Nephron (organoid): Measurements from ENCODE around the gene PWWP2B.

ENCODE experiments used
- H3K27ac Mint-ChIP-seq, 3 experiments: 2 replicates each; pipeline ENCODE4 v1.8.0; 2020; ENCODE audit warnings: mixed read lengths in 3 of 3, mild to moderate bottlenecking in 2 of 3, moderate library complexity in 1 of 3
- H3K27me3 Mint-ChIP-seq: 2 replicates; pipeline ENCODE4 v1.8.0; 2021; ENCODE audit warnings: low read depth, mild to moderate bottlenecking, moderate library complexity, mixed read lengths
- H3K36me3 Mint-ChIP-seq: 2 replicates; pipeline ENCODE4 v1.8.0; 2020; ENCODE audit warnings: low read depth, mixed read lengths
- H3K4me1 Mint-ChIP-seq: 2 replicates; pipeline ENCODE4 v1.8.0; 2020; ENCODE audit warnings: mixed read lengths
- H3K4me3 Mint-ChIP-seq, 3 experiments: 2 replicates each; pipeline ENCODE4 v1.8.0; 2020; ENCODE audit warnings: mild to moderate bottlenecking in 3 of 3, mixed read lengths in 3 of 3, moderate library complexity in 2 of 3
- H3K9me3 Mint-ChIP-seq: 2 replicates; pipeline ENCODE4 v1.8.0; 2020; ENCODE audit warnings: mixed read lengths
- TF ChIP-seq, protein P1 (sequence below), 3 experiments: fragments of 200-600 bp; sonication (generic); IDR thresholded peaks; one replicate each; pipeline ENCODE4 v1.5.0; 2021; ENCODE audit warnings: antibody characterized with exemption in 3 of 3; ENCODE audit not compliant: unreplicated experiment in 3 of 3

Gene PWWP2B

GRCh38 chr10:132407846-132408278 lies 10.9 kb downstream of the PWWP2B start:
- Mint-ChIP-seq H3K27me3 (no peaks in the 10 kb centered on the region), H3K4me3 (peak overlapping the region in 2 of 3 experiments; percentile 27 to 60), H3K27ac (peak overlapping the region; percentile 84 to 96 (median 95)), H3K9me3 (no peaks in the 10 kb centered on the region), H3K36me3 (peaks cover 11% of the 10 kb centered on the region), H3K4me1 (peaks cover 38% of the 10 kb centered on the region)
- TF ChIP-seq, protein P1, sequence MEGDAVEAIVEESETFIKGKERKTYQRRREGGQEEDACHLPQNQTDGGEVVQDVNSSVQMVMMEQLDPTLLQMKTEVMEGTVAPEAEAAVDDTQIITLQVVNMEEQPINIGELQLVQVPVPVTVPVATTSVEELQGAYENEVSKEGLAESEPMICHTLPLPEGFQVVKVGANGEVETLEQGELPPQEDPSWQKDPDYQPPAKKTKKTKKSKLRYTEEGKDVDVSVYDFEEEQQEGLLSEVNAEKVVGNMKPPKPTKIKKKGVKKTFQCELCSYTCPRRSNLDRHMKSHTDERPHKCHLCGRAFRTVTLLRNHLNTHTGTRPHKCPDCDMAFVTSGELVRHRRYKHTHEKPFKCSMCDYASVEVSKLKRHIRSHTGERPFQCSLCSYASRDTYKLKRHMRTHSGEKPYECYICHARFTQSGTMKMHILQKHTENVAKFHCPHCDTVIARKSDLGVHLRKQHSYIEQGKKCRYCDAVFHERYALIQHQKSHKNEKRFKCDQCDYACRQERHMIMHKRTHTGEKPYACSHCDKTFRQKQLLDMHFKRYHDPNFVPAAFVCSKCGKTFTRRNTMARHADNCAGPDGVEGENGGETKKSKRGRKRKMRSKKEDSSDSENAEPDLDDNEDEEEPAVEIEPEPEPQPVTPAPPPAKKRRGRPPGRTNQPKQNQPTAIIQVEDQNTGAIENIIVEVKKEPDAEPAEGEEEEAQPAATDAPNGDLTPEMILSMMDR (IDR thresholded peaks at IDR 0.05; ENCODE audit: unreplicated experiment in 3 of 3): no peak

DNA sequence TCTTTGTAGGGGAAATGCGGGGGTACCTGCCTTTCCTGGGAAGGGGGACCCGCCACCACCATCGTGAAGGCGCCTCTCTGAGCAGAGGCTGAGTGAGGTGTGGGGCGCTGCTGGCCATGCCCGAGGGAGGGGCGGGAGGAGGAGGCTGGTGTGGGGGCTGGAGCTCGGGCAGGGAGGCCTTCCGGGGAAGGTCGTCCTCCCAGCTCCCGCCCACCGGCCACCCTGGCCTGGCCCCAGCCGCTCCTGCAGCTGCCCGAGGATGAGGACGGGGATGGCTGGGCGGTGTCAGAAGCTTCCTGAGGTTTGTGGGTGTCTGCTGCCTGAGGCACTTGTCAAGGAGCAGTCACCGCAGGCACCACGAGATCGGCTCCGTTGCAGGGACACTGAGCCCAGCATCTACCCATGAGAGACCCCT lies 11.4 kb downstream of the PWWP2B start:
- Mint-ChIP-seq H3K9me3 (no peaks in the 10 kb centered on the region), H3K4me3 (peak overlapping the region in 2 of 3 experiments; percentile 27 to 60), H3K4me1 (peaks cover 36% of the 10 kb centered on the region), H3K36me3 (peaks cover 11% of the 10 kb centered on the region), H3K27ac (peak overlapping the region; percentile 84 to 96 (median 95)), H3K27me3 (no peaks in the 10 kb centered on the region)
- TF ChIP-seq, protein P1 (IDR thresholded peaks at IDR 0.05; ENCODE audit: unreplicated experiment in 3 of 3): no peak

DNA sequence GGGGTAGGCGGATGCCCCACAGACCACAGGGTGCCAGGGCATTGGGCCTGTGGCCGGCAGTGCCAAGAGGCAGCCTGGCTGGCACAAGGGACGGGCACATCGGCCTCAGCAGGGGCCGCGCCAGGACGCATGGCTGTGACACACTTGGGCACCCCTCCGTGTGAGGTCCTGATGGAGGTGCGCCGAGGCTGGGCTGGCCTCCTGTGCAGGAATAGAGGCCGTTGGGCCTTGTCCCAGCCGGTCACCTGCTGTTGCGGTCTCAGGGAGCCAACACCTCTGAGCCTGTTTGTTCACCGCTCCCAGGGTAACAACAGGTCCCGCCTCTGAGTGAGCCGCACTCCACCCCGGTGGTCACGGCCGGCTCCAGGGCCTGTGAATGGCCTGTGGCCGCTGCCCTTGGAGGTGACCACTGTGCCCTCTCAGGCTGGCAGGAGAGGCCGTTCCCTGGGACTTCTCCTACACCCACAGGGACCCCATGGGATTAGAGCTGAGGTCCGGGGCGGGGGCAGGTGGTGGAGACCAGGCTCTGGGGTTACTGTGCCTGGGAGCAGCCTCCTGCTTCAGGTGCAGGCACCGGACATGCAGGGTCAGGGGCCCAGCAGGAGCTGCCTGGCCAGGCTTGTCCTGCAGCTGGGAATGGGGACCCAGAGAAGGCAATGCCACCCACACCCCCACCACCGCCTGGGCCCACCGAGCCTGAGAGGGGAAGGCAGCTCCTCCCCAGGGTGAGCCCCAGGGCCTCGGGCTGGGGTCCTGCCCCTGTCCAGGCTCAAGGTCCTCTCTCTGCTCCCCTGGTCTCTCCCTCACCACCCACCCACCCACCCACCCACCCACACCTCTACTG lies 12.0 kb downstream of the PWWP2B start:
- Mint-ChIP-seq H3K36me3 (peaks cover 11% of the 10 kb centered on the region), H3K27me3 (no peaks in the 10 kb centered on the region), H3K9me3 (no peaks in the 10 kb centered on the region), H3K27ac (peak overlapping the region in 1 of 3 experiments; percentile 96), H3K4me1 (peaks cover 38% of the 10 kb centered on the region), H3K4me3 (no peak overlapping the region)
- TF ChIP-seq, protein P1 (IDR thresholded peaks at IDR 0.05; ENCODE audit: unreplicated experiment in 3 of 3): no peak

GRCh38 chr10:132409667-132410028 lies 12.6 kb downstream of the PWWP2B start:
- H3K27ac Mint-ChIP-seq: peak overlapping the region; percentile 71 to 88 (median 86)
- TF ChIP-seq, protein P1 (IDR thresholded peaks at IDR 0.05; ENCODE audit: unreplicated experiment in 3 of 3): no peak
- H3K4me3 Mint-ChIP-seq: peak overlapping the region in 2 of 3 experiments; percentile 31 to 32
- H3K36me3 Mint-ChIP-seq: peaks cover 11% of the 10 kb centered on the region
- H3K9me3 Mint-ChIP-seq: no peaks in the 10 kb centered on the region
- H3K4me1 Mint-ChIP-seq: peaks cover 44% of the 10 kb centered on the region
- no peaks in the 10 kb centered on the region for H3K27me3 Mint-ChIP-seq

GRCh38 chr10:132410056-132410778 lies 13.2 kb downstream of the PWWP2B start:
- Mint-ChIP-seq H3K27me3 (no peaks in the 10 kb centered on the region), H3K4me1 (peaks cover 50% of the 10 kb centered on the region), H3K4me3 (peak overlapping the region in 1 of 3 experiments; percentile 31), H3K9me3 (no peaks in the 10 kb centered on the region), H3K27ac (peak overlapping the region; percentile 71 to 88 (median 86)), H3K36me3 (peaks cover 14% of the 10 kb centered on the region)
- TF ChIP-seq, protein P1 (IDR thresholded peaks at IDR 0.05; ENCODE audit: unreplicated experiment in 3 of 3): no peak
